Measurements from ENCODE around the gene TASOR2.

TASOR2 gene

DNA sequence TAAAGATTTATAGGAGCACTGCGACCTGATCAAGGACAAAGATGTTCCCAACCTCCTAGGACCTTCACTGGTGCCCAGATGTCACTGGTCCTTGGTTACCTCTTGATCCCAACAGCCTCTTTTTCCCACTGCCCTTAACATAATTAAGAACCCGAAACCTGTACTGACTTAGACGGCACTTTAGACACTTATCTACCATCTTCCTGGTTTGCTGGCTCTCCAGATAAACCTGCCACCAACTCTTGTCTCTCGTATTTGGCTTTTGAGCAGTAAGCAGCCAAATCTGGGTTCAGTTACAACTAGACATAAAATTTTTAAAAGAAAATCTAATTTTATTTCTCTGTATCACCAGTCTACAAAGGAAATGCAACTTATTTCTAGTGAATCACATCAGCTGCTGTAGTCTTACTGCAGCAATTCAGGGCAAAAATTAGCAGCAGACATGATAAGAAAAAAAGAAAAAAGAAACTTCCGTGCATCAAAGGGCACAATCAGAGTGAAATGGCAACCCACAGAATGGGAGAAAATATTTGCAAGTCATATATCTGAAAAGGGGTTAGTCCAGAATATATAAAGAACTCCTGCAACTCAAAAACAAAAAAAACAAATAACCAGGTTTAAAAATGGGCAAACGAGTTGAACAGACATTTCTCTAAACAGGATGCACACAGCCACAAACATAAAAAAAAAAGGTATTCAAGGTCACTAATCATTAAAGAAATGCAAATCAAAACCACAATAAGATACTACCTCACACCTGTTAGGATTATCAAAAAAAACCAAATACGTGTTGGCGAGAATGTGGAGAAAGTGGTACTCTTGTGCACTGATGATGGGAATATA is 27.7 kb upstream of the TASOR2 start:
- DNase-seq (ENCODE audit: low spot score) = no peak

DNA sequence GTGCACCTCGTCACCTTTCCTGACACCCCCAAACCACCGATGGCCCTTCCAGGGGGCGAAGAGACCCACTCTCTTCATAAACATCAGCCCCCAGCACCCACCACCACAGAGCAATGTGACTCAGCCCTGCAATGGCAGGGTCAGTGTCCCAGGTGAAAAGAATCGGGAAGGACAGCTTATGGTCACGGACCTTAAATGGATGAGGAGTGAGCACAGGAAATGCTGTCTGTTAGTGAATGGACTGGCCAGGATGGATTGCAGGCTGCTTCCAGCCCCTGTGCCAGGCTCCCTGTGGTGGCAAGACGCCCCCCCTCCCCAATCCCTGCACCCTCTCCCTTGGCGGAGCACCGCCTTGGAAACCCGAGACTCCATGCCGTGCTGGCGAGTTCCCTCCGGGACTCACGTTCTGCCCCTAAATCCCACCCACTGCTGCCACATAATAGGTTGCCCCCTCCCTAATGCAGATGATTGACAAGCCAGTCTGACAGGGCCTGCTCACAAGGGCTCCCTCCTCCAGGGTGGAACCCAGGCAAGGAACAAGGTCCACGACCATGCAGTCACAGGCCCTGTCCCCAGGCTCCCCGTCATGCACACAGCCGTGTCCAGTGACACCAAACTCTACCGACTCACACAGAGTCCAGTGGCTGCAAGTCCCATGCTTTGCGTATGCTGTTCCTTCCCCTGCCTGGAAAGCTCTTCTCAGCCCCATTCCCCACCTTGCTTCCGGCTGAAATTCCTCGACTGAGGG is 25.6 kb upstream of the TASOR2 start:
- no peak for DNase-seq (ENCODE audit: low spot score)

DNA sequence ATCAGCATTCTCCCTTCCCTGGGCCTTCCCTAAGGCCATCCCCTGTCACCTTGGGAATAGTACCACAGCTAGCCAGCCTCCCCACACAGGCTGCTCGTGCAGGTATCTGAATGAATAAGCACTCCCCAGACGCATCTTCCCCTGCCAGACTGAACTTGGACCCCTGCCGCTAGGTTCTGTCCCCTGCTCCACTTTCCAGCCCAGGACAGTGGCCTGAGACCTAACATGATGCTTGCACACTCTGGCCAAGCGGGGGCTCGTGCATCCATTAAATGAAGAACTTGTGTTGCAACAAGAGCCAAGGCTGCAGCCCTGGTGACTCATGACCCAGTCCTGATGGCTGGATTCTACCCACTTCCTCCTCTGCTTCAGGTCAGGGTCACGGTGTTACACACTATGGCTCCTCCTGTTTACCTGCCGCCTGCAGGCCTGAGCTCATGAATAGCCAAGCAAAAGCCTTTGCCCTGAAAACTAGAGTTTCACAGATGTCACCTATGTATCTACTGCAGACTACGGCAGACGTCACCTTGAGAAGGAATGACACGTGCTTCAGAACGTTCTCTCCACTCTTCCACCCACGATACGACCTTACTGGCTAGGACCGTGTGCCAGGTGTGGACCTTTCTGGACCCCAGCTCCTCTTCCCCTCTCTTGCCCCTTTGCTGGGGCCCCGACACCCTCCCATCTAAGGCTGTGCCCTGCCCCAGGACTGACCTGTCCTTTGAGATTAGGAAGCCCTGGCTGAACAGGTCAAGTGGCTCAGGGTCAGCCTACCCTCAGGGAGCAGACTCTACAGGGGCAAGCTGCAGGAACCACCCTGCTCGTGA is 24.7 kb upstream of the TASOR2 start:
- peak; percentile 19 for DNase-seq (ENCODE audit: low spot score)

GRCh38 chr10:5661043-5661442 is 23.6 kb upstream of the TASOR2 start:
- DNase-seq (ENCODE audit: low spot score) = no peak

DNA sequence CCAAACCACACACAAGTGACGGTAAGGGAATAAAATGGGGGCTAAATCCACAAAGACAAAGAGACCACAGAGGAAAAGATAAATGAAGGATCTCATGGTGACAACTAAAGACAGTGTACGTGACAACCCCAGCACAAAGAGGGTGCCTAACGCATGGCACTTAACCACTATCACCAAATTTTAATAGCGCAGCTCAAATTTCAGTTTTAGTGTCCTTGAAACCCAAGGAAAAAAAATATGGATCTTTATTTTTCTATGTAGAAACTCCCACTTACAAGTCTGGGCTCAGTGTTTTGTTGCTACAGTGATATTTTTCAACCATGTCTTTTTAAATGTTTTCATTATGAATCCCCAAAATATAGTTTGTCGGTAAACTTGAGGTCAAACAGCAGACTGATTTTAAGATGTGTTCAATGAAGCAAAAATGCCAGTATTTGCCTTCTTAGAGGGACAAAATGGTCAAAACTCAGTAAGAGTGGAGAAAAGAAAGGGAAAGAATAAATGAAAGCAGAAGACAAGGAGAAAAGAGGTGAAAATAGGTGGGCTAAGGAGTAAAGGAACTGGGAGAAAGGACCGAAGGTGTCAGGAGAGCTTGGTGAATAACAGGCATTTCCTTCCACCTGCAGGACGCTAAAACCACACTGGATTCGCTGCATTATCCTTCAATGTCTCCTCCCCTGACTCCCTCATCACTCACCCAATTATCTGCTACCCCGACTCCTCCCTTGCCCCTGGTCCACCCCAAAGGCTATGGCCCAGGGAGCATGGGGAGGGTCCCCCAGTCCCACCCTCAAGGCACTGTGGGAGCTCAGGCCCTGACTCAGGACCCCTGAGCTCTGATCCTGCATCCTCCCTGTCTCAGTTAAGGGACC is 21.7 kb upstream of the TASOR2 start:
- DNase-seq (ENCODE audit: low spot score) = no peak

DNA sequence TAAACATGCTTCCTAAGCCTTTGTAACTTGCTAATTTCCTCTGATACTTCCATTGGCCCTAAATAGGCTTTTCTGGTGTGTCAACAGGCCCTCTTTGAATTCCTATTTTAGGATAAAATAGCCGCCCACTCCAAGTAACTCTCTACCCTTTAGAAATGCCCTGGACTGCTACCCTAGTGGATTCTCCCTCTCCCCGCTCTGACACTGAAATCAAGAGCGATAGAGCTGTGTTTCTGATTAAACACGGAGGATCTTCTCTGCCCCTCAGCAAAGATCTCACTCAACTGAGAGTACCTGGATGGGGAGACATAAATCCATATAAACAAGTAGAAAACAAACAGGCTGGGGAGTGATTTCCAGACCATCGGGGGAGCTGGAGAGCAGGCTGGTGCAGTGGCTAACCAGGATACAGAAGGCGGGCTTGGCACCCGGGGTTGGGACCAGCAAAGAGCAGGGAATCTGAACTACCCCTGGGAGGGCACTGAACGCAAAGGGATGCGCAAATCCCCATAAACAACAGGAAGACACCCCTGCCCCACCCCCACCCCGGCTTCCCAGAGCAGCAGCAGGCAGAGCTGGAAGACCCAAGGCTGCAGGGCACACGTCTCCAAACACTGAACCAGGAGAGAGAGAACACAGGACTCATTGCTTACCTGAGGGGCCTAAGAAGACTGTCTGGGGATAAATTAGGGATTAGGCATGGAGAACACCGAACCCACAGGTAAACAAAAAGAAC is 20.8 kb upstream of the TASOR2 start:
- DNase-seq (ENCODE audit: low spot score) = peak; percentile 14

GRCh38 chr10:5665373-5666007 is 19.1 kb upstream of the TASOR2 start:
- DNase-seq (ENCODE audit: low spot score) = peak; percentile 39

DNA sequence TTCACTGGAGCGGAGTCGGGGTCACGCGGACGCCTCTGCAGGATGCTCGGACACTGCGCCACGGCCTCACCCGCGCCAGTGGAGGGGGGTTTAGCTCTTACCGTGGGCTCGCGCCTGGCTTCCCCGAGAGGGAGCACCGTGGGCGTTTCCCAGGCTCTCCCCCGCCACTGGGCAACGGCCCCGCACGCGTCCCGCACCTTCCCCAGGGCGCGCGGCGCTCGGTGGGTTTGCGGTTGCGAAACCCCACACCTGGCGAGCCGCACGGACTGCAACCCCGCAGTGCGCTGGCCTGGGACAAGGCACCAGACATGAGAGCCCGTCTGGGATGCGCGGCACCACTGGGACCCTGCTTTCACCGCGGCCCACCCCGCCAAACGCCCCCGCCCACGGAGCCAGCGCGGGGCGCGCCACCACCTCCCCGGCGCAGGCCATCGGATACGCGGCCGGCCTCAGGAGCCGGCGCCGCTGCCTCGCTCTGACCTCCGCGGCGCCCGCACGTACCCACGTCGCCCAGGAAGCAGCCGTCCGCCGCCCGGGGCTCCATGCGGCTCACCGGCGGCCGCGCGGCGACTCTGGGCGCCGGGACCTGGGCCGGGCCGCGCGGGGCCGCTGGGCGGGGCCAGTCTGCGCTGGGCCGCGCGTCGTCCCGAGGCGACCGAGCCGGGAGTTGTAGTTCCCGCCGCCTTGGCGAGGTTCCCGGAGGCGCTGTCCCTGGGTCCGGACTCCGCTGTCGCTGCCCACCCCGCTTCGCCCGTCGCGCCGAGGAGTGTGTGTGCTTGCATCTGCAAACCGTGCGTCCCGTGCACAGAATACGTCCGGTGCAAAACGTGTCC is 18.4 kb upstream of the TASOR2 start, which contains the start of gene ASB13:
TSS of gene ASB13 (minus strand) at position 588 of the 833 bp plus-strand sequence. CDS start at position 544, 44 bp downstream.
- DNase-seq (ENCODE audit: low spot score) = peak; percentile 60

DNA sequence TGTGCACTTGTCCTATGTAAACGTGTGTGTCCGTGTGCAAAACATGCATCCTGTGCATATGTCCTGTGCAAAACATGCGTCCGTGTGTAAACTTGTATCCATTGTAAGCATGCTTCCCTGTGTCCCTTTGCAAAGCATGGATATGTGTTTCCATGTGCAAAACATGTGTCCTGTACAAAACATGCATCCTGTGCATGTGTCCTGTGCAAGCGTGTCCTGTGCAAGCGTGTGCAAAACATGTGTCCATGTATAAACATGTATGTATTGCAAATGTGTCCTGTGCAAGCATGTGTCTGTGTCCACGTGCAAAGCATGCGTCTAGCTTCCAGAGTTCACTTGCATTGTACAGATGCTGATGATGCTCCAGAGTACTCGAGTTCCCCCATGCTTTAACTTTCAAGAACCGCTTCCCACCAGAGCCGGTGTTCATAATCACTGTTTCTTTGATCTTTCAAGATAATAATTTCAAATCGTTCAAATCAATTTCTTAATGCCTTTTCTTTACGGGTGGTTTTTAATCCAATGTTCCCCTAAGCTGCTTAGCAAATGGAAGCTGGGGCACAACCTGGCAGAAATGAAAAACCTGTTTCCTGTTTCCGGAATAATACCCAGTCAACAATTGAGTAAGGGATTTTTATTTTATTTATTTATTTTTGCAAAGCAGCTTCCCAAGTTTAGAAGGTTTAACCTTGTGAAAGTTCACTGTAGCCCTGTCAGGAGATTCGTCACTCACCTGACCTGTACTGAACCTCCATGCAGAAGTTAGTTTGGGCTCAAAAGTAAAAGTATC is 17.6 kb upstream of the TASOR2 start:
- peak; percentile 17 for DNase-seq (ENCODE audit: low spot score)

DNA sequence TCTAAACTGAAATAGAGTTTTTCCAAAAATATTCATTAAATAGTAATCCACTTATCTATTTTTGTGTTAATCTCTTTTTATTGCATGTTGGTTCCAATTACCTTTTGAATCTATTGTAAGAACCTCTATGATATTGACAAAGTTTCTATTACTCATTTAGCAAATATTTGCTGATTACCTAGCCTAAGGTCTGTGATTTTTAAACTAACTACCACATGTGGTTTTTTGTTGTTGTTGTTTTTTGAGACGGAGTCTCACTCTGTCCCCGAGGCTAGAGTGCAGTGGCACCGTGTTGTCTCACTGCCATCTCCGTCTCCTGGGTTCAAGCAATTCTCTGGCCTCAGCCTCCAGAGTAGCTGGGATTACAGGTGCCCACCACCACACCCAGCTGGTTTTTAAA is 16.2 kb upstream of the TASOR2 start:
- DNase-seq (ENCODE audit: low spot score) = no peak

DNA sequence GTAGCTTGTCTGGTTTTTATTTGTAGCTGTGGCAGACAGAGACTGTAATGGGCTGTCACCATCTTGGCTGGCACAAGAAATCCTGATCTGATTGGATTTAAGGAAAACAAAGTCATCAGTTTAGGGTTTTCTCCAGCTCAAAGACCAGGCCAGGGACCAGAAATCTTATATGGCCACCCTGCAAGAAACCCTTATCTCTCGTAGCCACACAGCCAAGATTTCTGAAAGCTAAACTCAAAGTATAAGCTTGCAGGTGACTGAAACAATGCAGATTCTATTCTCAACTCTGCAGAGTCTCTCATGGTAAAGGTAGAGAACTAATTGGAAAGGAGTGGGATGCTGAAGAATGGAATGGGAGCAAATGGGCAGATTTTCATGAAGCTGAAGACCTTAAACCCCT is 15.0 kb upstream of the TASOR2 start:
- DNase-seq (ENCODE audit: low spot score) = no peak

- no peak for DNase-seq (ENCODE audit: low spot score)
These were observed 13.8 kb upstream of the TASOR2 start for GRCh38 chr10:5670662-5671375.

GRCh38 chr10:5678397-5679036 is 6.1 kb upstream of the TASOR2 start:
- no peak for DNase-seq (ENCODE audit: low spot score)

DNA sequence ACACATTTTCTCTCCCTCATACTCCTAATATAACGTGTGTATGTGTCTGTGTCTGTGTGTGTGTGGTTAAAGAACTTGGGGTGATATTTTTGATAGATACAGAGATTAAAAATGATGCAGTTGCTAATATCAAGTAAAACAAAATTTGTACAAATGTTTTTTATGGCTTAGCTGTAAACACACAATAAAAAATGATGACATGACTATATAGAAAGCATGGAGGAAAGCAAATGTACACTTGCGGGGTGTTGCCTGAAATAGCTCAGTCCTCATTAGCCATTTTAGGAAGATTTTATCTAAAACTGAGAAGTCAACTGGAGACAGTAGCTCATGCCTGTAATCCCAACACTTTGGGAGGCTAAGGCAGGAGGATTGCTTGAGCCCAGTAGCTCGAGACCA is 5.6 kb upstream of the TASOR2 start:
- DNase-seq (ENCODE audit: low spot score) = no peak

GRCh38 chr10:5679606-5680005 is 5.0 kb upstream of the TASOR2 start:
- DNase-seq (ENCODE audit: low spot score) = no peak

DNA sequence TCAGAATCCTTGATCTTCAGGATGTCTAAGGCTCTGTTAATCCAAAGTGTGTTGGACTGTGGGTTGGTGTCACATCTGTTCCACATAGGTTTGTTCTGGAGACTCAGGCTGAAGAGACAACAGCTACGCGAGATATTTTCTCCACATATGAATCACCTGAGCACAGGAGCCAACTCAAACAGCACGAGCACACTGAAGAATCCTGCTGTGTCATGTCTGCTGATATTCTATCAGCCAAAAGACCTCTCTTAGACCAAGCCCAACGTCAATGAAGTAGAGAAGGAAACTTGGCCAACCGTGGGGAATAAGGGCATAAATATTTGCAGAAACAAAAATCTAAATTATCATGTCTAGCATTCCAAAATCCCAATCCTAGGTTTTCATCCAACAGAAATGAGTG is 2.7 kb upstream of the TASOR2 start:
- DNase-seq (ENCODE audit: low spot score) = no peak

DNA sequence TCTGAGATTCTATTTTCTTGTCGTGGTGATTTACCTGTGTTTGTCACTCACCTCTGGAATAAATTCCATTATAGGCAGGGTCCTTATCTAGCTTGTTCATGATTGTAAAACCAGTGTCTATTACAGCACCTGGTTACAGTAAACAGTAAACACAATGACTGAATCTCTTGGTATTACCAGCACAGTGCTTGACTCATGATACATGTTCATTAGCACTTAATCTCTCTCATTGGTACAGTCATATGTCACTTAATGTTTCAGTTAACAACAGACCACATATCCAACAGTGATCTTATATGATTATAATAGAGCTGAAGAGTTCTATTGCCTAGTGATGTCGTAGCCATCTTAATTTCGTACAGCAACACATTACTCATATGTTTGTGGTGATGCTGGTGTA is 1.6 kb upstream of the TASOR2 start:
- no peak for DNase-seq (ENCODE audit: low spot score)
